ELF-1 (cell line): Measurements from ENCODE around the gene NPAS4.
"Not testable (repeated sequence)": the region's sequence is repeated elsewhere in the genome, so short reads cannot be mapped to it uniquely, and the experiment has no call there.

Experiments
- DNase-seq: peaks from one replicate; pipeline ENCODE4 v3.0.0-alpha.2; 2016; ENCODE audit warnings: low read depth, low spot score

Gene NPAS4

GRCh38 chr11:66420671-66421476 lies at the start of gene NPAS4:
TSS of gene NPAS4 (plus strand) at chr11:66421035. CDS start at chr11:66421180, 145 bp downstream.
- DNase-seq, result no peak

GRCh38 chr11:66371627-66372415 lies 49.0 kb upstream of the NPAS4 start, which contains the start of gene SLC29A2:
TSS of gene SLC29A2 (minus strand) at chr11:66371760. CDS start at chr11:66371591, 169 bp downstream.
- peak; percentile 94 for DNase-seq

GRCh38 chr11:66373265-66373664 lies 47.6 kb upstream of the NPAS4 start:
- DNase-seq, result no peak

- DNase-seq, result not testable (repeated sequence)
Observed at GRCh38 chr11:66373690-66374287, 47.0 kb upstream of the NPAS4 start.

GRCh38 chr11:66380264-66380663 lies 40.6 kb upstream of the NPAS4 start:
- not testable (repeated sequence) for DNase-seq

- not testable (repeated sequence) for DNase-seq
Observed at GRCh38 chr11:66384316-66384715, 36.5 kb upstream of the NPAS4 start.

- peak; percentile 93 for DNase-seq
Observed at GRCh38 chr11:66386171-66387069, 34.4 kb upstream of the NPAS4 start.

GRCh38 chr11:66388780-66389386 lies 32.0 kb upstream of the NPAS4 start:
- peak; percentile 77 for DNase-seq

- DNase-seq, result no peak
Observed at GRCh38 chr11:66391322-66391721, 29.5 kb upstream of the NPAS4 start.

- no peak for DNase-seq
Observed at GRCh38 chr11:66393954-66394353, 26.9 kb upstream of the NPAS4 start.

- DNase-seq, result no peak
Observed at GRCh38 chr11:66407651-66408050, 13.2 kb upstream of the NPAS4 start.

- DNase-seq, result peak; percentile 97
Observed at GRCh38 chr11:66408488-66409214, 12.2 kb upstream of the NPAS4 start.

GRCh38 chr11:66409226-66409625 lies 11.6 kb upstream of the NPAS4 start:
- no peak for DNase-seq

GRCh38 chr11:66410191-66410590 lies 10.6 kb upstream of the NPAS4 start:
- DNase-seq, result no peak

- no peak for DNase-seq
Observed at GRCh38 chr11:66411323-66411722, 9.5 kb upstream of the NPAS4 start.

GRCh38 chr11:66412110-66412509 lies 8.7 kb upstream of the NPAS4 start:
- DNase-seq, result no peak

- DNase-seq, result no peak
Observed at GRCh38 chr11:66413167-66413566, 7.7 kb upstream of the NPAS4 start.

- DNase-seq, result peak; percentile 81
Observed at GRCh38 chr11:66414120-66414934, 6.5 kb upstream of the NPAS4 start.

- no peak for DNase-seq
Observed at GRCh38 chr11:66415423-66415822, 5.4 kb upstream of the NPAS4 start.
